Neuronal stem cell (in vitro differentiated cells): Measurements from ENCODE around the gene DNAH3.

Experiments
- DNase-seq: peaks from one replicate; pipeline ENCODE4 v3.0.0-alpha.2; 2013; ENCODE audit warnings: low spot score
- H2AFZ ChIP-seq: one replicate; pipeline ENCODE4 v1.6.1; 2013; ENCODE audit warnings: mild to moderate bottlenecking, low read length, inconsistent platforms
- H2AK5ac ChIP-seq: 2 replicates; pipeline ENCODE4 v1.6.1; 2013; ENCODE audit warnings: low read depth, mild to moderate bottlenecking, inconsistent platforms, low read length, moderate library complexity, mixed read lengths
- H2BK120ac ChIP-seq: 2 replicates; pipeline ENCODE4 v1.6.1; 2013; ENCODE audit warnings: low read depth, mild to moderate bottlenecking, inconsistent platforms, low read length, moderate library complexity, mixed read lengths
- H2BK12ac ChIP-seq: one replicate; pipeline ENCODE4 v1.6.1; 2013; ENCODE audit warnings: low read length, inconsistent platforms
- H2BK15ac ChIP-seq: 2 replicates; pipeline ENCODE4 v1.6.1; 2013; ENCODE audit warnings: mild to moderate bottlenecking, low read length, inconsistent platforms, mixed read lengths
- H2BK5ac ChIP-seq: one replicate; pipeline ENCODE4 v1.6.1; 2013; ENCODE audit warnings: inconsistent platforms, mild to moderate bottlenecking, low read length, moderate library complexity
- H3K14ac ChIP-seq: one replicate; pipeline ENCODE4 v1.6.1; 2013; ENCODE audit warnings: low read length, inconsistent platforms
- H3K18ac ChIP-seq: 2 replicates; pipeline ENCODE4 v1.6.1; 2013; ENCODE audit warnings: low read length, inconsistent platforms
- H3K23ac ChIP-seq: 2 replicates; pipeline ENCODE4 v1.6.1; 2013; ENCODE audit warnings: low read depth, mild to moderate bottlenecking, mixed read lengths, low read length, inconsistent platforms; ENCODE audit not compliant: poor library complexity
- H3K27ac ChIP-seq: replicated peaks from 3 replicates; pipeline ENCODE4 v1.5.1; 2013; ENCODE audit warnings: low read length, inconsistent platforms
- H3K27me3 ChIP-seq, 3 experiments: 2 replicates each; pipeline ENCODE4 v1.6.1; 2013; ENCODE audit warnings: low read length in 3 of 3, mild to moderate bottlenecking in 2 of 3, inconsistent platforms in 1 of 3, low read depth in 1 of 3, mixed read lengths in 1 of 3, moderate library complexity in 1 of 3; ENCODE audit not compliant: control insufficient read depth in 3 of 3, insufficient read depth in 3 of 3
- H3K36me3 ChIP-seq, 2 donors: replicated peaks in 1 of 2; 2 replicates each; pipeline ENCODE4 v1.6.1; 2013; ENCODE audit warnings: low read length in 2 of 2; ENCODE audit not compliant: control insufficient read depth in 2 of 2, insufficient read depth in 2 of 2
- H3K4ac ChIP-seq: 2 replicates; pipeline ENCODE4 v1.6.1; 2013; ENCODE audit warnings: inconsistent platforms, mild to moderate bottlenecking, low read length, moderate library complexity
- H3K4me1 ChIP-seq, 2 donors: 1 replicate in 1 of 2; 2 replicates in 1 of 2; pipeline ENCODE4 v1.6.1; 2013; ENCODE audit warnings: low read length in 2 of 2, low read depth in 1 of 2; ENCODE audit not compliant: control insufficient read depth in 2 of 2, insufficient read depth in 1 of 2
- H3K4me2 ChIP-seq: one replicate; pipeline ENCODE4 v1.6.1; 2013; ENCODE audit warnings: mild to moderate bottlenecking, low read length, inconsistent platforms; ENCODE audit not compliant: insufficient read depth, poor library complexity, severe bottlenecking
- H3K4me3 ChIP-seq, 2 donors: 2 replicates each; pipeline ENCODE4 v1.5.1; 2013; ENCODE audit warnings: low read length in 2 of 2, mild to moderate bottlenecking in 2 of 2, inconsistent platforms in 1 of 2, moderate library complexity in 1 of 2
- H3K79me1 ChIP-seq: one replicate; pipeline ENCODE4 v1.6.1; 2013; ENCODE audit warnings: low read depth, mild to moderate bottlenecking, inconsistent platforms, low read length, moderate library complexity
- H3K9ac ChIP-seq: one replicate; pipeline ENCODE4 v1.6.1; 2013; ENCODE audit warnings: mild to moderate bottlenecking, low read depth, low read length, inconsistent platforms; ENCODE audit not compliant: poor library complexity
- H3K9me3 ChIP-seq, 2 donors: replicated peaks in 1 of 2; 2 replicates each; pipeline versions ENCODE3 to v1.6.1; 2013; ENCODE audit warnings: low read length in 2 of 2, mild to moderate bottlenecking in 2 of 2, inconsistent platforms in 1 of 2, low read depth in 1 of 2, mixed read lengths in 1 of 2, moderate library complexity in 1 of 2; ENCODE audit not compliant: control insufficient read depth in 2 of 2, insufficient read depth in 1 of 2
- H4K8ac ChIP-seq: one replicate; pipeline ENCODE4 v1.6.1; 2013; ENCODE audit warnings: low read depth, mild to moderate bottlenecking, inconsistent platforms, low read length, moderate library complexity
- H4K91ac ChIP-seq: one replicate; pipeline ENCODE4 v1.6.1; 2013; ENCODE audit warnings: low read length, low read depth, mild to moderate bottlenecking, inconsistent platforms; ENCODE audit not compliant: poor library complexity
- WGBS, 2 donors: extraction: QIAGEN DNeasy Blood & Tissue Kit; methylation state at CpG; one replicate each; pipeline ENCODE4 v1.1.7; 2013; ENCODE audit warnings: missing lambda C conversion rate in 2 of 2, mixed read lengths in 1 of 2; ENCODE audit not compliant: insufficient read length in 2 of 2, insufficient replicate concordance in 1 of 2; ENCODE audit errors: extremely low coverage in 2 of 2; 5-methylcytosine and 5-hydroxymethylcytosine counted together

The DNAH3 gene

DNA sequence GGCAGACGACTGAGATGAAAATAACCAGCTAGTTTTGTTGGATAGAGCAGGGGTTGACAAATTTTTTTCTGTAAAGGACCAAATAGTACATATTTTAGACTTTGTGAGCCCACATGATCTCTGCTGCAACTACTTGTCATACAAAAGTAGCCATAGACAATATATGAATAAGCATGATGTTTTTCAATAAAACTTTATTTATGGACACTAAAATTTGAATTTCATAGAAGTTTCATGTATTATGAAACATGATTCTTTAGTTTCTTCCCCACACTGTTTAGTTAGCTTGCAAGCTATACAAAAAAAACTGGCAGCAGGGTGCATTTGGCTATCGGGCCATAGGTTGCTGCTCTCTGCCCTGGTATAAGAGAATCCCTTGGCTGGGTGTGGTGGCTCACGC is 193.5 kb downstream of the DNAH3 start:
- no peak overlapping the region for H3K27ac ChIP-seq
- WGBS, 2 donors = no CpG with 5 or more reads among the region's 3 CpGs
- no peak for DNase-seq

GRCh38 chr16:20956319-20956718 is 194.3 kb downstream of the DNAH3 start:
- Histone ChIP-seq H4K8ac (no peak overlapping the region), H3K36me3 (no peaks in the 10 kb centered on the region), H2BK120ac (no peak overlapping the region), H2BK15ac (no peak overlapping the region), H3K4me2 (no peak overlapping the region), H3K4me3 (no peak overlapping the region), H3K9ac (no peak overlapping the region), H3K18ac (no peak overlapping the region), H4K91ac (no peak overlapping the region), H2AK5ac (no peak overlapping the region), H3K79me1 (no peaks in the 10 kb centered on the region), H3K14ac (no peak overlapping the region), H3K23ac (no peak overlapping the region), H3K4ac (no peak overlapping the region), H3K27ac (no peak overlapping the region), H2AFZ (no peak overlapping the region), H3K9me3 (no peaks in the 10 kb centered on the region), H3K27me3 (no peaks in the 10 kb centered on the region), H2BK12ac (no peak overlapping the region), H2BK5ac (no peak overlapping the region), H3K4me1 (no peaks in the 10 kb centered on the region)
- DNase-seq = no peak
- WGBS, 2 donors = no CpG with 5 or more reads among the region's 3 CpGs

More for the DNA sequence above, 193.5 kb downstream of the DNAH3 start:
- Histone ChIP-seq H2BK5ac (no peak overlapping the region), H2BK15ac (no peak overlapping the region), H3K4me3 (no peak overlapping the region), H2BK120ac (no peak overlapping the region), H3K4me2 (no peak overlapping the region), H3K27me3 (no peaks in the 10 kb centered on the region), H2AFZ (no peak overlapping the region), H3K4me1 (no peaks in the 10 kb centered on the region), H3K4ac (no peak overlapping the region), H2BK12ac (no peak overlapping the region), H3K79me1 (no peaks in the 10 kb centered on the region), H3K9ac (no peak overlapping the region), H3K9me3 (no peaks in the 10 kb centered on the region), H4K8ac (no peak overlapping the region), H3K36me3 (no peaks in the 10 kb centered on the region), H3K23ac (no peak overlapping the region), H4K91ac (no peak overlapping the region), H3K18ac (no peak overlapping the region), H3K14ac (no peak overlapping the region), H2AK5ac (no peak overlapping the region)

DNA sequence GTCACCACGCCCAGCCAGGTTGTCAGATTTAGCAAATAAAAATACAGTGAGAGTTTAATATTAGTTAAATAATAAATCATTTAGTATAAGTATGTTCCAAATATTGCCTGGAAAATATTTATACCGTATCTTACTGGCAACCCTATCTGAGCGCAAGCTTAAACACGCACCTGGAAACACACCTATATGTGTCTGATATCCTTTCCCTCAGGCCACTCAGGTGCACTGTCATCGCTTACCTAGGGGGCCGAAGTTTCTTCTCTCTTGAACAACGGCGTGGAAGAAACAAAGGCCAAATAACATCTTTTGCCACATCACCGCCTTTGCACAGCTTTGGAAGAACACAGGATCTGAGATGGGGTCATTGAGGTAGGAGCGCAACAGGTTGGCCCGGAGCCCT is 196.1 kb downstream of the DNAH3 start:
- Histone ChIP-seq H2AFZ (no peak overlapping the region), H3K4me2 (no peak overlapping the region), H3K23ac (no peak overlapping the region), H3K18ac (no peak overlapping the region), H3K36me3 (no peaks in the 10 kb centered on the region), H3K27ac (no peak overlapping the region), H2BK12ac (no peak overlapping the region), H3K9me3 (no peaks in the 10 kb centered on the region), H3K79me1 (no peaks in the 10 kb centered on the region), H2AK5ac (no peak overlapping the region), H4K91ac (no peak overlapping the region), H3K4ac (no peak overlapping the region), H2BK120ac (no peak overlapping the region), H3K4me3 (no peak overlapping the region), H3K4me1 (no peaks in the 10 kb centered on the region), H2BK5ac (no peak overlapping the region), H3K14ac (no peak overlapping the region), H4K8ac (no peak overlapping the region), H3K9ac (no peak overlapping the region), H3K27me3 (no peaks in the 10 kb centered on the region), H2BK15ac (no peak overlapping the region)
- WGBS, 2 donors = no CpG with 5 or more reads among the region's 11 CpGs
- DNase-seq = no peak

DNA sequence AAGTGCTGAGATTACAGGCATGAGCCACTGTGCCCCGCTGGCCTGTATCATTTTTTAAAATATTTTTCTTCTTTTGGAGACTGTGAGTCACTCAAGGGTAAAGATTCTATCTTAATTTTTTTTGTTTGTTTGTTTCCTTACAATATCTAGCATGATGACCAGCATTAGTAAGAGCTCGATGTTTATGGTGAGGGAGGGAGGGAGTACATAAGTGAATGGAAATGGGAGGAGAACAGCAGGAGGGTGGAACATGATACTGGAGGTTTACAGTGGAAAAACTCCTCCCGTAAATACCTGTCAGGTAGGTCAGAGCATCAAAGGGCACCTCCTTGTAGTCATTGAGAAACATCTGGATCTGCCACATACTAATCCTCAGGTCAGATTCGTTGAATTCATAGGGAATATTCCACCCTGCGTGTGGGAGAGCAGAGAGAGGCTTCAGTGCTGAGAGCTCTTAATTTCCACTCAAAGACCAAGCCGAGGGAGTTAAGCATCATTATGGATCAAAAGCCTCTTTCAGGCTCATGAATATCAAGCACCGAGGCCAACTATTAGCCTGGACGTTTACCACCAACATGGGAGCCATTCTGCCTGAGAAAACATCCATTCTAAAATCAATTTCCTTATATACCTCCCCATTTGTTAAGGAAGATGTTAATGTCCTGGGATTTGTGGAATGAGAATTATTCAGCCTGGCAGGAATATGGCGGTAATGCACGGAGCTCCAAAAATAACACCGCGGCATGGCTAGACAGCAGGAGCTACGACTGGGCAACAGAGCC is 198.3 kb downstream of the DNAH3 start:
- H3K4me3 ChIP-seq = no peak overlapping the region
- no peak overlapping the region for H2BK15ac ChIP-seq
- H3K4ac ChIP-seq = no peak overlapping the region
- WGBS, 2 donors = no CpG with 5 or more reads among the region's 13 CpGs
- no peak overlapping the region for H2BK5ac ChIP-seq
- H3K23ac ChIP-seq = no peak overlapping the region
- no peaks in the 10 kb centered on the region for H3K4me1 ChIP-seq
- no peaks in the 10 kb centered on the region for H3K36me3 ChIP-seq
- H4K91ac ChIP-seq = no peak overlapping the region
- H3K18ac ChIP-seq = no peak overlapping the region
- H2BK120ac ChIP-seq = no peak overlapping the region
- H3K9me3 ChIP-seq = no peaks in the 10 kb centered on the region
- no peaks in the 10 kb centered on the region for H3K27me3 ChIP-seq
- no peak overlapping the region for H2AFZ ChIP-seq
- no peak overlapping the region for H3K14ac ChIP-seq
- no peak overlapping the region for H4K8ac ChIP-seq
- H2AK5ac ChIP-seq = no peak overlapping the region
- H3K9ac ChIP-seq = no peak overlapping the region
- no peaks in the 10 kb centered on the region for H3K79me1 ChIP-seq
- no peak for DNase-seq
- no peak overlapping the region for H3K4me2 ChIP-seq
- H2BK12ac ChIP-seq = no peak overlapping the region
- no peak overlapping the region for H3K27ac ChIP-seq
